GM21360 (cell line): ENCODE measurements around the gene OSBPL2.

Experiments
- ATAC-seq: cut with Tn5 transposase; IDR thresholded peaks from one replicate; pipeline ENCODE4 v1.9.1; 2021; ENCODE audit warnings: mild to moderate bottlenecking, moderate library complexity; ENCODE audit not compliant: unreplicated experiment

Gene OSBPL2

DNA sequence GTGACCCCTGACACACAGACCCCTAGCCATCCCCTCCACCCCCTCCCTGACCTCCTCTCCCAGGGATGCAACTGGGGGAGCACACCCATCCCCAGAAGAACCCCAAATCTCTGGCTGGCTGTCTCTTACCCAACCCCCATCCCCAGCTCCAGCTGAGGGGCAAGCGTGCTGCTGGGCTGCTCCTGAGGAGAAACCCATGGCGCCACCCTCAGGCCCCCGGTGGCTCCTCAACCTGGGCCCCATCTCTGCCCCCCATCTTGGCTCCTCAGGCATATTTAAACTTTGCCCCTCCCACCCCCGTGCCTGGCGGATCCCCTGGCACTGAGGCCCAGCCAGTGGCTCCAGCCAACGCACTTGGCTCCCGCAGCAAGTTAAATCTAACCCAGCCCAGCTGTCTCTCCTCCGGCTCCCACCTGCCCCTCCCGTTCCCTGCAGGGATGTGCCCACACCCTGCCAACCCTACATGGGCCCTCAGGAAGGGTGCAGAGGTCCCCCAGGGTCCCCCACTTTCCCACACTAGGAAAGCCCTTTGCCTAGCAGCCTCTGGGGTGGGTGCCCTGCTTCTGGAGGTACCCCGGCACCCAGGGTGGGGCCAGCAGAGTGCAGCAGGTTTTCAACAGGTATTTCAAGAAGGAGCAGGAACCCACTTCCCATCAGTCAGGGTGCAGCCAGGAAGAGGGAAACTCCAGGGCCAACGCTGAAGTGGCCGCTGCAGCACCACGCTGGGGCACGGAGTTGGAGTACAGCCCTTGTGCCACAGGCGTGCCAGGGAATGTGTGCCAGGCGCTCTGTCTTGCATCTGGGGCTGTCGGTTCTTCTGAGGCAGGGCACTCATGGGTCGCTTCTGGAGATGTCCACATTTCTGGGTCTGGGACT is 5.3 kb upstream of the OSBPL2 start:
- ATAC-seq, result no peak

GRCh38 chr20:62233684-62234083 is 4.6 kb upstream of the OSBPL2 start:
- ATAC-seq, result no peak

GRCh38 chr20:62234339-62234738 is 4.0 kb upstream of the OSBPL2 start:
- no peak for ATAC-seq

- no peak for ATAC-seq
These were observed 3.1 kb upstream of the OSBPL2 start for GRCh38 chr20:62235001-62235776.

DNA sequence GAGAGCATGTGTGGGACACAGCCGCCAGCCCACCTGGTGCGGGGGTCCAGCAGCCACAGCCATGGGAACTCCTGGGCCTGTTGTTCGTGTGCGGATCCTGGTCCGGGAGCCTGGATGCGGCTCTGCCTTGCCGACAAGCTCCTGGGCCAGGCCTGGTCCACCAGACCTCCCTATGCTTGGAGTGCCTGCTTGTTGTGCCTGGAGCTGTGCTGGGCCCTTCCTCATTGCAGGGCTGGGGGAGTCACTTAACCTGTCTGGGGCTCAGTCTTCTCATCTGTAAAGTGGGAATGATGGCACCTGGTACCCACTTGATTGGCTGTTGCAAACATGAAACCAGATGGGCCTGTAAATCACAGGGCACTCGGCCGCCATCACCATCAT is 2.6 kb upstream of the OSBPL2 start:
- ATAC-seq, result no peak

GRCh38 chr20:62236200-62236599 is 2.1 kb upstream of the OSBPL2 start:
- no peak for ATAC-seq

DNA sequence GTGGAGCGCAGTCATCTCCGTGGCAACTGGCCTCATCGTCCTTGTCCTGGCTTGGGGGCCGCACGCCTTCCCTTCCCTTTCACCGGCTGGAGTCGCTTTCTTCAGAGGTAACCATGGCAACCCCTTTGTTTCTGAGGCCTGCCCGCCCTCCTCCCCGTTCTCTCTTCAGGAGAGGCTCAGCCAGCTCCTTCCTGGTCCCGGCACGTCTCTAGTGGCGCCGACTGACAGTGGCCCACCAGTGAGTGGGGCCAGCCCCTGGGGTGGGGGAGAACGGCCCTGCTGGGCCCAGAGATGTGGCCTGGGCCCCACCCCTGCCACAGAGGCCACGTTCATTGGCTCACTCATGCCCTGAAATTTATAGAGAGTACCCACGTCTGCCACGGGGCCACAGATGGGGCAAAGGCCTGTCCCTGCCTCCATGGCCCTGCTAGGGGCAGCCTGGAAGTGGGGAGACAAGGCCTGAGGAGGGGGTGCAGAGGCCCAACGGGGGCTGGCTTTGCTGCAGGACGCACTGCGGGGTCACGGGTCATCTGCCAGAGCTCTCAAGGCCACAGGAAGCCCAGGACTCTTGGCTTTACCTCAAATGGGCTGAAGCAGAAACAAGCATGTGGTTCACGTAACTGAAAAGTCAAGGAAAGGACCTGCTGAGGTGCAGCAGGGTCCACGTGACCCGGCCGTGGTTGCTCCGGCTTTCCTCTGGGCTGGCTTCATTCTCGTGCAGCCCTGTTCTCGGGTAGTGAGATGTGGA is 1.4 kb upstream of the OSBPL2 start:
- ATAC-seq, result no peak

DNA sequence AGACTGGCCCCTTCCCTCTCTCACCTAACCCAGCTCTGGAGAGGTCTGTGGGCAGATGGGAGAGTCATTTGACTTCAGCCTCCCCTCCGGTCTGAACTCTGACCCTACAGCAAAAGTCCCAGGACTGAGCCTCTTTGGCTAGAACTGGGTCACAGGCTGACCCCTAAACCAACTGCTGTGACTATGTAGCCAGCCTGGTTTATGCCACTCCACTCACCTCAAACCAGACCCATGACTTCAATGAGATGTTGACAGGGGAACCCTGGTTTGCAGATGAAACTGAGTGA is 864 bp upstream of the OSBPL2 start:
- ATAC-seq, result no peak

- ATAC-seq, result no peak
These were observed 402 bp downstream of the OSBPL2 start for GRCh38 chr20:62238569-62239277.

- ATAC-seq, result no peak
These were observed 1.1 kb downstream of the OSBPL2 start for GRCh38 chr20:62239278-62239879.

GRCh38 chr20:62240020-62240685 is 1.8 kb downstream of the OSBPL2 start:
- ATAC-seq, result no peak

GRCh38 chr20:62241506-62241905 is 3.2 kb downstream of the OSBPL2 start:
- no peak for ATAC-seq

GRCh38 chr20:62242176-62242575 is 3.9 kb downstream of the OSBPL2 start:
- no peak for ATAC-seq

DNA sequence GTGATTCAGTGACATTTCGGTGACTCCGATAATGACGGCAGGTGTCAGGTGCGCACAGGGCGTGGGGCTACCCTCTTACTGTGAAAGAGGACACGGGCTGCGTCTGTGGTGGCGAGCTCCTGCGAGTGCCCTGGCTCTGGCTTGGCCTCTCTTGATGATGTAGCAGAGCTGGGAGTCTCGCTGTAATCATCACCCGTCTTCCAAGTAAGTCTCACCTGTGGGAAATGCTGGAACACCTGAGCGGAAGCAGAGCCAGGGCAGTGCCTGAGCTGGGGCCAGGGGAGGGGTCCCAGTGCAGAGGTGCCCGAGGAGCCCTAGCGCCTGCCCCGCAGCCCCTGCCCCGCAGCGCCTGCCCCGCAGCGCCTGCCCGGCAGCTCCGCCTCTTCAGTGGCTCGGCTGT is 4.8 kb downstream of the OSBPL2 start:
- no peak for ATAC-seq

GRCh38 chr20:62243906-62244515 is 5.7 kb downstream of the OSBPL2 start:
- no peak for ATAC-seq

DNA sequence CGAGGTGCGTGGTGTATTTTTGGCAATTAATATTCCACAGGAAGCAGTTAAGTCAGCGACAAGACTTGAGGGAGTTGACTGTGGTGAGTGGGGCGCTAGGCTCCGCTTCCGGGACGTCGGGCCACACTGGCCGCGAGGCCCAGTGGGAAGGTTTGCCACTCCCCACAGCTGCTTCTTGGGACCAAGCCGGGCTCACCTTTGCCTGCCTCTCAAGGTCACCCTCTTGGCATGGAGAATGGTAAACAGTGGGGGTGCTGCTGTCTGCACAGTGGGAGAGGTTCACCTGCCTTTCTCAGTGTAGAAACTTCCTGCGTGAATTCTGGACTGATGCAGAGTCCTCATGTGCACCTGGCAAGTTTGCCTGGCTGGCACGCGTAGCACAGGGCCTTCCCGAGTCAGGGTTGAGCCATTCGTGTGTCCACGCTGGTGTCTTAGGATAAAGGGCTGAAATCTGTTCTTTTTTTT is 6.4 kb downstream of the OSBPL2 start:
- no peak for ATAC-seq

GRCh38 chr20:62245911-62246280 is 7.6 kb downstream of the OSBPL2 start:
- no peak for ATAC-seq

GRCh38 chr20:62246431-62246830 is 8.1 kb downstream of the OSBPL2 start:
- ATAC-seq, result no peak

- ATAC-seq, result no peak
These were observed 8.7 kb downstream of the OSBPL2 start for GRCh38 chr20:62246872-62247652.
